ENCODE results near the gene CPXM1.

Gene CPXM1

GRCh38 chr20:2763186-2763585 is 37.2 kb downstream of the CPXM1 start:
- DNase-seq (ENCODE audit: low read depth) = no peak

- no peak for DNase-seq (ENCODE audit: low read depth)
Observed at GRCh38 chr20:2762578-2763131, 37.8 kb downstream of the CPXM1 start.

GRCh38 chr20:2761885-2762284 is 38.5 kb downstream of the CPXM1 start:
- no peak for DNase-seq (ENCODE audit: low read depth)

DNA sequence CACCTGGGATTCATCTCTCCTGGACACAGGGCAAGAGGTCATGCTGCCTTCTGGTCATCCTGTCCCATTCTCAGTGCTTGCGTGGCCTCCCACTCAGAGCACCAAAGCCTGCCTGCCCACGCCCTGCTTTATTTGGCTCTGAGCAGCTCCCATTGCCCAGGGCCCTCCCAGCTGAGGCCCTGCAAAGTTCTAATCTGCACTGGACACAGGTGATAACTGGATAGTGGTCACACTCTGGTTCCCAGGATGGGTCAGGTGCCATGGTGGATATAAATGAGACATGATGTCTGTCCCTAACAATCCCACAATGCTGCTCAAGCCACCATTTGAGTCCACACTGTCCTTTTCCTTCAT is 39.5 kb downstream of the CPXM1 start:
- DNase-seq (ENCODE audit: low read depth) = no peak

GRCh38 chr20:2760297-2760951 is 40.0 kb downstream of the CPXM1 start:
- no peak for DNase-seq (ENCODE audit: low read depth)

DNA sequence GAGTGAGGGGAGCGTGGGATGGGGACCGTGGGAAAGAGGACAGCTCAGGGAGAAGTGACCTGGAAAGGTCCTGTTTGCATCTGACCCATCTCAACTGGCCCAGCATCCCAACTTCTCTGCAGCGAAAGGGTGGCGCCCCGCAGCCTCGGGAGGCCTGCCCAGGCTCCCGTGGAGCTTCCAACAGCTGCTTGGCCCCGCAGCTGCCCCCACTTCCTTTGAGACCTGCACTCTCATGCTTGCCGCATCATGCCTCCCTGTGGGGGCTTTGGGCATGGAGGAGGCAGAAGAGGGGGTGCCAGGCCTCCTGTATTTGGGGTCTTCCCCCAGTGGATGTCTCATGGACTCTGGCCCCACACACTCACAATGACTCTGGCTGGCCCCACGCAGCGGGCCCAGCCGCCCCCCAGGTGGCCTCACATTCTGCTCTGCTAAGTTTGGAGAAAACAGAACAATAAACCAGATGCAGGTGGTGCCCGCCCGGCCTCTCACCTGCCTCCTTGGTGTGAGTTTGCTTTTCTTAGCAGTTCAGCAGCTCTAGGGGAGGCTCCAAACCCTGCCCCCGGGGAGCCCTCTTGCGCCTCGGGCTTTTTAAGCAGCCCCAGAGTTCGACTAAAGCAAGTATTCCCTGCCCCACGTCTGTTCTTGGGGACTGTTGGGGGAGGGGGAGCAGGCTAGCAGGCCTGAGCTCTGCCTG is 40.7 kb downstream of the CPXM1 start:
- no peak for DNase-seq (ENCODE audit: low read depth)

DNA sequence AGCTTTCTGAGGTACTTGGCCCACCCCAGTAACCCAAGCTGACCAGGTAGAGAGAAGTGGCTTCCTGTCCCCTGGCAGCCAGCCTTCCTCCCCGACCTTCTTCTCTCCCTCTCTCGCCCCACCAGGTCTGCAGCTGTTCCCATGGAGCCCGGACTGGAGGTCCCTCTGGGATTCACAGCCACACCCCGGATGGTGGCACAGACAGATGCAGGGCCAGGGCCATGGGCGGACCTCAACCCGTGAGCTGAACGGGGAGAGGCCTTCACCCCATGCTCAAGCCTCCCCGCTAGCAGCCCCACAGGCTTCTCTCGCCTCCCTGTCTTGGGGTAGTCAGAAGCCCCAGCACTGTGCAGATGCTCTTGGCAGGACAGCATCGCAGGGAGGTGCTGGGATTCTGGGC is 41.3 kb downstream of the CPXM1 start:
- no peak for DNase-seq (ENCODE audit: low read depth)

GRCh38 chr20:2757969-2758368 is 42.5 kb downstream of the CPXM1 start:
- DNase-seq (ENCODE audit: low read depth) = no peak

- no peak for DNase-seq (ENCODE audit: low read depth)
Observed at GRCh38 chr20:2757001-2757400, 43.4 kb downstream of the CPXM1 start.

DNA sequence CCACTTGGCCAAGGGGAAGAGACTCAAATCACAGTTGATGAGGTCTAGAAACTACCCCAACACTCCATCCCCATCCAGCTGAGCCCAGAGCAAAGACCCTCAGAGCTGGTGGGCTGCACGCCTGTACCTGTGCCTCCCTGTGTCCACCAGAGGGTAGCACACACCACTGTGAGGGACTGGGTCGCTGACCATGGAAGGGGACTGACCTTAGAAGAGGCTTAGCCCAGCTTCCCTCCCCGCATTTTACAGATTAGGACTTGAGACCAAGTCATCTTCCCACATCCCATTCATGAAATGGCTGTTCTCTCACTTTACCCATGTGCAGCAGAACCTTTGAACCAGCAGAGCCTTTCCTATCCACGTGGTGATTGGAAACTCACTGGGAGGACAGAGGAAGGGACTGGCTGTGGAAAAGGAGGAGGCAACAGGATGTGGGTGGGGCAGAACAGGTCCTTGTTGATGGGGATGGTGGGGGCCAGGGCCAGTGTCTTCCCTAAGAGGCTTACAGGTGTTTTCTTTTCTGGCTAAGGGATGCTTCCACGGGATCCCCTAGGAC is 44.3 kb downstream of the CPXM1 start:
- DNase-seq (ENCODE audit: low read depth) = no peak

GRCh38 chr20:2755451-2756055 is 44.9 kb downstream of the CPXM1 start:
- no peak for DNase-seq (ENCODE audit: low read depth)

DNA sequence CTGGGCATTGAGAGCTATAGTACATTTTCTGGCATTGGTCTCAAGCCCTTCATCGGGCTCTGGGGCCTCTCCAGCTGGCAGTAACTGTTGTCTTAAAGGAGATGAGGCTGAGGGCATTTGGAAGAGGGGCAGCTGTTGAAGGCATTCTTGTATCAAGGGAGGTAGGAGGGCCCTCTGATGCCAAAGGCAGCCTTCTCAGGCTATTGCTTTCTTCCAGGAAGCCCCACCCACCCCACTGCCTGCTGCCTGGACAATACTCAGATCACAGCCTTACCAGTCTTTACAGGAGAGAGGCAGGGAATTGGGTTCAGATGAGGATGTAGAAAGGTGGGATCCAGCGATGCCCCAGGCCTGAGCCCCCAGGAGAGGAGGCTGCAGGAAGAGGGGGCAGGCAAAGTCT is 46.0 kb downstream of the CPXM1 start:
- DNase-seq (ENCODE audit: low read depth) = no peak

DNA sequence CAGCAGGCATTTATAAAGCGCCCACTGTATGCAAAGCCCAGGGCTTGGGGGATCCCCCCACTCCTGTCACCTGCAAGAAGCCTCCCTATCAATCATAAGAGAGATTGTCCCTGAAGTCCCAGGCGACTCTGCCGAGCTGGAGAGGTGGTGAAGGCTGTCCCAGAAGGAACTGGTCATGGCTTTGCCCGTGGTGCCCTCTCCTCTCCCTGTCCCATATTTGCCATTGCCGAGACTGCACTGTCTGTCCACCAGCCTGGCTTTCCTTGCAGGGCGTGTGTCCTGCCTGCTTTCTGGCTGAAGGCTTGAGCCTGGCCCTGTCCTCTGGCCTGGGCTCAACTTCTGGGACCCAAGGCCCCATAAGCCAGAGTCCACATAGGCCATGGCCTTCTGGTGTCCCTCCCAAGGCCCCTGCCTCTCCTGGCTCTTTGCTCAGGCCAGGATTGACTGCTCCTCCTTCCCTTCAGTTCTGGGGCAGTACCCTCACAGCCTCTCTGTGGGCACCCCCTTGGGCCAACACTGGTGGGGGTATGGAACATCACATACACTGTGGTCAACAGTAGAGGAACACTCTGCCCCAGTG is 46.9 kb downstream of the CPXM1 start:
- no peak for DNase-seq (ENCODE audit: low read depth)

- DNase-seq (ENCODE audit: low read depth) = no peak
Observed at GRCh38 chr20:2752567-2753460, 47.6 kb downstream of the CPXM1 start.

DNA sequence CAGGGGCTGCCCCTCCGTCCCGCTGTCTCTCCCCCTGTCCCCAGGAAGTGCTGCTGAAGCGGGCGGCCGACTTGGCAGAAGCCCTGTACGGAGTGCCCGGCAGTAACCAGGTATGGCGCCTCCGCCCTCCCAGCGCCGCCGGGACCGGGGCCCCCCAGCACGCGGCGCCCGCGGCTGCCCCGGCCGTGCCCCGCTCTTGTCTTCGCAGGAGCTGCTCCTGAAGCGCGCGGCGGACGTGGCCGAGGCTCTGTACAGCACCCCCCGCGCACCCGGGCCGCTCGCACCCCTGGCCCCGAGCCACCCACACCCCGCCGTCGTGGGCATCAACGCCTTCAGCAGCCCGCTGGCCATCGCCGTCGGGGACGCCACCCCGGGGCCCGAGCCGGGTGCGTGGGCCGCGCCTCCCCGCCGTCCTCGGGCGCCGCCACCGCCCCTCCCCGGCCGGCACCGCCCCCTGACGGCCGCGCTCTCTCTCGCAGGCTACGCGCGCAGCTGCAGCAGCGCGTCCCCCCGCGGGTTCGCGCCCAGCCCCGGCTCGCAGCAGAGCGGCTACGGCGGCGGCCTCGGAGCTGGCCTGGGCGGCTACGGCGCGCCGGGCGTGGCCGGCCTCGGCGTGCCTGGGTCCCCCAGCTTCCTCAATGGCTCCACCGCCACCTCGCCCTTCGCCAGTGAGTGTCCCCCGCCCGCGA is 48.4 kb downstream of the CPXM1 start:
- no peak for DNase-seq (ENCODE audit: low read depth)

DNA sequence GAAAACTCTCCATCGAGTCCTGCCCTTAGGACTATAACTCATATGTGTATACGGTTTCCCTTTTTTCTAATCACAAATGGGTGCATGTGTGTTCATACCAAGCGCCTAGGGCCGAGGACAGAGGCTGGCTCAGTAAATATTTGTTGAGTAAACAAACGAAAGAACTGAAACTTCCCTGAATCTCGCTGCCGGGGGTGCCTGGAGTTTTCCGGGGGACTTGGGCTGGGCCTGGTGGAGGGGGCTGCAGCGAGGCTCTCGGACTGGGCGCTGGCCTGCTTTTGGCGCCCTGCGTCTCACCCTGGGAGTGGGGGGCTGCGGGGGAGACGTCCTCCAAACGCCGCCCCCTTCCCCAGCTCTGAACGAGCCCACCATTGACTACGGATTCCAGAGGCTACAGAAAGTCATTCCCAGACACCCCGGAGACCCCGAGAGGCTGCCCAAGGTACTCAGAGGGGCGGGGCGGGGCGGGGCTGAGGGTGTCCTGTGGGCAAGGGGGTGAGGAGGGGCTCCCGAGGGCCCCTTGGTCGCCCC is 49.0 kb downstream of the CPXM1 start:
- no peak for DNase-seq (ENCODE audit: low read depth)

GRCh38 chr20:2750491-2751251 is 49.8 kb downstream of the CPXM1 start:
- no peak for DNase-seq (ENCODE audit: low read depth)

DNA sequence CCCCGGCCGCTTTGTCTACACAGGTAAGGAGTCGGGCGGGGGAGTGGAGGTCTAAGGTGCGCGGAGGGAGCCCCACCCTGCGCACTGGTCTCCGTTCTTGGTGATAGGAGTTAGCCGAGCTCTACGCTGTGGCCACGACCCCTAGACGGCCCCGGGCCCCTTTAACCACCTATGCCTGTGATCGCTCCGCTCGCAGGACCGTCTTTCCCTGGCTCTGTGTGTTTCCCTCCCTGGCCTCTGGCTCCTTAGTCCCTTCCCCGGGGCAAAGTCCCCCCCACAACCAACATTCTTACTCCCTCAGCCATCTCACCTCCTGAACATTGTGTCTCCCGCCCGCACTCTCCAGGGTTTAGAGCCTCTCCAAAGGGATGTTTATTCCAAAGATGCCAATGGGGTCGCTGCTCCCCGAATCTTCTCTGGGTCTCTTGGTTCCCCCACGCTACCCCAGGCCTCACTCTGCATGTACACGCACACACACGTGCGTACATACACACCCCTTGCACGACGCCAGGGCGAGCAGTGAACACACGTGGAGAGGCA is 50.4 kb downstream of the CPXM1 start:
- DNase-seq (ENCODE audit: low read depth) = no peak

GRCh38 chr20:2749343-2749950 is 51.0 kb downstream of the CPXM1 start:
- no peak for DNase-seq (ENCODE audit: low read depth)

Data from stimulated activated CD8-positive, alpha-beta memory T cell treated with anti-CD3 and anti-CD28 coated beads, Interleukin-15, amount 100 ng/mL, for 24 hours (primary cell).